ENCODE data around the gene MFAP2. TPM values are rescaled to one million over a fixed set of nuclear protein-coding genes. Genes with fewer than 3 reads are reported as not detected.
"Not testable (repeated sequence)": the region's sequence is repeated elsewhere in the genome, so short reads cannot be mapped to it uniquely, and the experiment has no call there.

Gene MFAP2
- total and polyA plus RNA-seq, 11 donors = 1.2 to 13.0 (median 2.3) TPM

GRCh38 chr1:16957731-16958130, 22.7 kb downstream of the MFAP2 start:
- H3K27me3 ChIP-seq = no peaks in the 10 kb centered on the region
- DNase-seq = no peak
- intact Hi-C loops (cut with DNase I) = loop anchor here in 2 of 10 donors (10.0 kb wide), 2 partner anchors 167 to 277 kb away; no protein-coding TSS in a partner anchor
- H3K27ac ChIP-seq = no peak overlapping the region
- 87 to 94% (median 91%) methylated on average over 8 of the region's 8 CpGs for WGBS, 4 donors
- peaks cover 0 to 15% (median 0%) of the 10 kb centered on the region in 12 donors for H3K4me1 ChIP-seq
- TF ChIP-seq POLR2A (IDR thresholded peaks at IDR 0.05) = no peak
- ATAC-seq = no peak
- H3K36me3 ChIP-seq = peaks cover 0 to 48% (median 10%) of the 10 kb centered on the region in 9 donors
- H3K4me3 ChIP-seq = no peak overlapping the region
- no peaks in the 10 kb centered on the region for H3K9me3 ChIP-seq

- Histone ChIP-seq H3K36me3 (peaks cover 0 to 45% (median 10%) of the 10 kb centered on the region in 9 donors), H3K4me1 (peaks cover 0 to 14% (median under 1%) of the 10 kb centered on the region in 12 donors), H3K27ac (no peak overlapping the region), H3K27me3 (no peaks in the 10 kb centered on the region), H3K4me3 (no peak overlapping the region), H3K9me3 (no peaks in the 10 kb centered on the region)
- intact Hi-C loops (cut with DNase I) = loop anchor here in 2 of 10 donors (10.0 kb wide), 2 partner anchors 168 to 278 kb away; no protein-coding TSS in a partner anchor
- TF ChIP-seq CTCF (IDR thresholded peaks at IDR 0.05) (no peak), POLR2A (IDR thresholded peaks at IDR 0.05) (no peak)
- DNase-seq = no peak
- 93 to 94% (median 94%) methylated on average over 8 of the region's 8 CpGs for WGBS, 4 donors
- ATAC-seq = no peak
These were observed 23.6 kb downstream of the MFAP2 start for GRCh38 chr1:16956775-16957174.

- H3K27me3 ChIP-seq = no peaks in the 10 kb centered on the region
- peaks cover 0 to 8% (median 0%) of the 10 kb centered on the region in 12 donors for H3K4me1 ChIP-seq
- WGBS, 4 donors = 92 to 97% (median 95%) methylated on average over 22 to 25 of the region's 25 CpGs
- ATAC-seq (no peak), DNase-seq (no peak)
- no peak overlapping the region for H3K4me3 ChIP-seq
- no peak overlapping the region for H3K27ac ChIP-seq
- intact Hi-C loops (cut with DNase I) = loop anchor here in 2 of 10 donors (10.0 kb wide), 2 partner anchors 170 to 280 kb away; no protein-coding TSS in a partner anchor
- no peaks in the 10 kb centered on the region for H3K9me3 ChIP-seq
- peaks cover 0 to 45% (median 10%) of the 10 kb centered on the region in 9 donors for H3K36me3 ChIP-seq
- TF ChIP-seq CTCF (IDR thresholded peaks at IDR 0.05) = no peak
- no peak for TF ChIP-seq POLR2A (IDR thresholded peaks at IDR 0.05)
These were observed 25.2 kb downstream of the MFAP2 start for GRCh38 chr1:16955186-16955585.

GRCh38 chr1:16954579-16954978, 25.8 kb downstream of the MFAP2 start:
- WGBS, 4 donors = 92 to 94% (median 94%) methylated on average over 16 to 18 of the region's 18 CpGs
- H3K27me3 ChIP-seq = no peaks in the 10 kb centered on the region
- TF ChIP-seq POLR2A (IDR thresholded peaks at IDR 0.05) = no peak
- TF ChIP-seq CTCF (IDR thresholded peaks at IDR 0.05) = no peak
- DNase-seq = no peak
- H3K4me1 ChIP-seq = peaks cover 0 to 6% (median 0%) of the 10 kb centered on the region in 12 donors
- H3K27ac ChIP-seq = no peak overlapping the region
- intact Hi-C loops (cut with DNase I) = loop anchor here in 5 of 10 donors (5.0 to 10.0 kb wide), 5 partner anchors 93 to 283 kb away; no protein-coding TSS in a partner anchor
- no peak overlapping the region for H3K4me3 ChIP-seq
- H3K9me3 ChIP-seq = no peaks in the 10 kb centered on the region
- ATAC-seq = no peak
- H3K36me3 ChIP-seq = peaks cover 0 to 44% (median 10%) of the 10 kb centered on the region in 9 donors

GRCh38 chr1:16952376-16952775, 28.0 kb downstream of the MFAP2 start:
- 82 to 99% (median 89%) methylated on average over 4 of the region's 4 CpGs for WGBS, 4 donors
- intact Hi-C loops (cut with DNase I) = loop anchor here in 5 of 10 donors (5.0 to 10.0 kb wide), 5 partner anchors 95 to 285 kb away; no protein-coding TSS in a partner anchor
- H3K9me3 ChIP-seq, H3K27ac ChIP-seq, H3K4me3 ChIP-seq, ATAC-seq, H3K27me3 ChIP-seq, DNase-seq, H3K4me1 ChIP-seq: not testable (repeated sequence)
- H3K36me3 ChIP-seq = peaks cover 0 to 43% (median 18%) of the 10 kb centered on the region in 9 donors

- not testable (repeated sequence) for DNase-seq, H3K9me3 ChIP-seq, H3K27me3 ChIP-seq, H3K27ac ChIP-seq, H3K4me3 ChIP-seq, H3K4me1 ChIP-seq, ATAC-seq
- 59 to 82% (median 67%) methylated on average over 5 to 7 of the region's 7 CpGs for WGBS, 4 donors
- H3K36me3 ChIP-seq = peaks cover 0 to 47% (median 9%) of the 10 kb centered on the region in 9 donors
- intact Hi-C loops (cut with DNase I) = loop anchor here in 3 of 10 donors (5.0 to 10.0 kb wide), 2 partner anchors 286 to 327 kb away; no protein-coding TSS in a partner anchor
These were observed 31.4 kb downstream of the MFAP2 start for GRCh38 chr1:16949026-16949425.

- H3K36me3 ChIP-seq = peaks cover 0 to 53% (median 10%) of the 10 kb centered on the region in 9 donors
- peak in 1 of 4 donors; percentile 14 for ATAC-seq
These were observed 32.0 kb downstream of the MFAP2 start for GRCh38 chr1:16948282-16948891.

More at GRCh38 chr1:16948282-16948891, 32.0 kb downstream of the MFAP2 start:
- not testable (repeated sequence) for H3K9me3 ChIP-seq, H3K27me3 ChIP-seq, H3K4me1 ChIP-seq, H3K4me3 ChIP-seq, DNase-seq, H3K27ac ChIP-seq
- intact Hi-C loops (cut with DNase I) = loop anchor here in 3 of 10 donors (5.0 to 10.0 kb wide), 2 partner anchors 286 to 326 kb away; no protein-coding TSS in a partner anchor
- WGBS, 4 donors = 90 to 93% (median 91%) methylated on average over 25 to 26 of the region's 26 CpGs

Measured in heart left ventricle (tissue), 16 donors.